Activated naive CD4-positive, alpha-beta T cell treated with anti-CD3 and anti-CD28 coated beads, Interleukin-2, amount 10 ng/mL, durations not matched to agents 7 days and 5 days (primary cell): ENCODE results near the gene QRFP.

Experiments used
- CTCF ChIA-PET: fragments of 350-600 bp; sonication (Branson Sonifier 250); formaldehyde crosslinking; loops from one replicate; lab custom pipeline; 2021; ENCODE audit warnings: antibody characterized with exemption; lab: Charles Lee
- DNase-seq: peaks from one replicate; pipeline ENCODE4 v3.0.0-alpha.2; 2020
- H3K27ac Mint-ChIP-seq: one replicate; pipeline ENCODE4 v1.8.0; 2021; ENCODE audit warnings: mild to moderate bottlenecking, moderate library complexity, mixed read lengths
- H3K27me3 Mint-ChIP-seq: one replicate; pipeline ENCODE4 v1.8.0; 2021; ENCODE audit warnings: mild to moderate bottlenecking, mixed read lengths
- H3K36me3 Mint-ChIP-seq: one replicate; pipeline ENCODE4 v1.8.0; 2021; ENCODE audit warnings: mixed read lengths
- H3K4me1 Mint-ChIP-seq: one replicate; pipeline ENCODE4 v1.8.0; 2021; ENCODE audit warnings: mixed read lengths
- H3K4me3 Mint-ChIP-seq: one replicate; pipeline ENCODE4 v1.8.0; 2021; ENCODE audit warnings: mild to moderate bottlenecking, moderate library complexity, mixed read lengths
- H3K9me3 Mint-ChIP-seq: one replicate; pipeline ENCODE4 v1.8.0; 2021; ENCODE audit warnings: mixed read lengths

The QRFP gene

DNA sequence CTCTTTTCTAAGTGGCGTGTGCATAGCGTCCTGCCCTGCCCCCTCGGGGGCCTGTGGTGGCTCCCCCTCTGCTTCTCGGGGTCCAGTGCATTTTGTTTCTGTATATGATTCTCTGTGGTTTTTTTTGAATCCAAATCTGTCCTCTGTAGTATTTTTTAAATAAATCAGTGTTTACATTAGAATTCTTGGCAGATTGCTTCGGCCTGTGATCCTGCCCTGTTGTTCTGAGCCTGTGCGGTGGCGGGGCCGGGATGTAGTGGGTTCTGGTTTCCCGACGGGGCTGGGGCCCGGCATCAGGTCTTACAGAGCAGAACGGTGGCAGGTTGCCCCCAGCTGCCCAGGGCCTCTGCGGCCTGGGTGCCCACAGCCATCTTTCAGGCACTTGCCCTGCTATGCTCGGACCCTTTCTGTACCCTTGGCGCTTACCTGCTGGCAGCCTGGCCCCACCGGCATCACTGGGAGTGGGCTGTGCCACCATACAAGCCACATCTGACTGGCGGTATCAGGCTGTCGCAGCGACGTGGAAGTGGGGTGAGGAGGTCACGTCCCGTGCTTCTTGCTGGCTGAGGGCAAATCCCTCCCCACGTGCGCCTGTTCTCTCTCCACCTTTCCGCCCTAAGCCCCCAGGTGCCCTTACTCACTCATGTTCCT lies 9.0 kb downstream of the QRFP start:
- CTCF ChIA-PET: no interaction called here
- no peaks in the 10 kb centered on the region for H3K9me3 Mint-ChIP-seq

DNA sequence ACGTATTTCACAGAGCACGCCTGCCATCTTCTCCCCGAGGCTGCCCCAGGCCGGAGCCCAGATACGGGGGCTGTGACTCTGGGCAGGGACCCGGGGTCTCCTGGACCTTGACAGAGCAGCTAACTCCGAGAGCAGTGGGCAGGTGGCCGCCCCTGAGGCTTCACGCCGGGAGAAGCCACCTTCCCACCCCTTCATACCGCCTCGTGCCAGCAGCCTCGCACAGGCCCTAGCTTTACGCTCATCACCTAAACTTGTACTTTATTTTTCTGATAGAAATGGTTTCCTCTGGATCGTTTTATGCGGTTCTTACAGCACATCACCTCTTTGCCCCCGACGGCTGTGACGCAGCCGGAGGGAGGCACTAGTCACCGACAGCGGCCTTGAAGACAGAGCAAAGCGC lies 9.6 kb downstream of the QRFP start:
- H3K27me3 Mint-ChIP-seq: no peaks in the 10 kb centered on the region
- peaks cover 10% of the 10 kb centered on the region for H3K36me3 Mint-ChIP-seq
- CTCF ChIA-PET: no interaction called here
- H3K4me3 Mint-ChIP-seq: no peak overlapping the region
- no peak for DNase-seq
- H3K4me1 Mint-ChIP-seq: no peaks in the 10 kb centered on the region
- no peak overlapping the region for H3K27ac Mint-ChIP-seq
- H3K9me3 Mint-ChIP-seq: no peaks in the 10 kb centered on the region

More for the DNA sequence above, 9.0 kb downstream of the QRFP start:
- DNase-seq: no peak
- H3K4me1 Mint-ChIP-seq: no peaks in the 10 kb centered on the region
- H3K27me3 Mint-ChIP-seq: no peaks in the 10 kb centered on the region
- H3K27ac Mint-ChIP-seq: no peak overlapping the region
- H3K4me3 Mint-ChIP-seq: no peak overlapping the region
- peaks cover 10% of the 10 kb centered on the region for H3K36me3 Mint-ChIP-seq

GRCh38 chr9:130885484-130886375 lies 10.9 kb downstream of the QRFP start:
- no peak overlapping the region for H3K4me3 Mint-ChIP-seq

DNA sequence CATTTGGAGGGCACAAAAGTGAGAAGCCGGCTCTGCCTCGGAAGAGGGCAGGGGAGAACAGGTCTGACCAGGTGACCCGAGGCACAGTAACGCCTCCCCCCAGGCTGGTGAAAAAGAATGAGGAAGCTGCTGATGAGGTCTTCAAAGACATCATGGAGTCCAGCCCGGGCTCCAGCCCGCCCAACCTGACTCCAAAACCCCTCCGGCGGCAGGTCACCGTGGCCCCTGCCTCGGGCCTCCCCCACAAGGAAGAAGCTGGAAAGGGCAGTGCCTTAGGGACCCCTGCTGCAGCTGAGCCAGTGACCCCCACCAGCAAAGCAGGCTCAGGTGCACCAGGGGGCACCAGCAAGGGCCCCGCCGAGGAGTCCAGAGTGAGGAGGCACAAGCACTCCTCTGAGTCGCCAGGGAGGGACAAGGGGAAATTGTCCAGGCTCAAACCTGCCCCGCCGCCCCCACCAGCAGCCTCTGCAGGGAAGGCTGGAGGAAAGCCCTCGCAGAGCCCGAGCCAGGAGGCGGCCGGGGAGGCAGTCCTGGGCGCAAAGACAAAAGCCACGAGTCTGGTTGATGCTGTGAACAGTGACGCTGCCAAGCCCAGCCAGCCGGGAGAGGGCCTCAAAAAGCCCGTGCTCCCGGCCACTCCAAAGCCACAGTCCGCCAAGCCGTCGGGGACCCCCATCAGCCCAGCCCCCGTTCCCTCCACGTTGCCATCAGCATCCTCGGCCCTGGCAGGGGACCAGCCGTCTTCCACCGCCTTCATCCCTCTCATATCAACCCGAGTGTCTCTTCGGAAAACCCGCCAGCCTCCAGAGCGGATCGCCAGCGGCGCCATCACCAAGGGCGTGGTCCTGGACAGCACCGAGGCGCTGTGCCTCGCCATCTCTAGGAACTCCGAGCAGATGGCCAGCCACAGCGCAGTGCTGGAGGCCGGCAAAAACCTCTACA lies 11.8 kb downstream of the QRFP start:
- Mint-ChIP-seq H3K27ac (no peak overlapping the region), H3K4me3 (no peak overlapping the region), H3K36me3 (peaks cover 19% of the 10 kb centered on the region), H3K27me3 (no peaks in the 10 kb centered on the region), H3K9me3 (no peaks in the 10 kb centered on the region), H3K4me1 (no peaks in the 10 kb centered on the region)
- DNase-seq: no peak
- CTCF ChIA-PET: no interaction called here

More at GRCh38 chr9:130885484-130886375, 10.9 kb downstream of the QRFP start:
- Mint-ChIP-seq H3K27ac (no peak overlapping the region), H3K27me3 (no peaks in the 10 kb centered on the region), H3K36me3 (peaks cover 18% of the 10 kb centered on the region), H3K9me3 (no peaks in the 10 kb centered on the region), H3K4me1 (no peaks in the 10 kb centered on the region)
- CTCF ChIA-PET: no interaction called here
- DNase-seq: no peak

- Mint-ChIP-seq H3K4me1 (no peaks in the 10 kb centered on the region), H3K4me3 (no peak overlapping the region), H3K27ac (peak overlapping the region; percentile 17), H3K27me3 (no peaks in the 10 kb centered on the region), H3K9me3 (no peaks in the 10 kb centered on the region), H3K36me3 (peaks cover 21% of the 10 kb centered on the region)
- DNase-seq: no peak
- CTCF ChIA-PET: no interaction called here
Observed at GRCh38 chr9:130884111-130884531, 12.5 kb downstream of the QRFP start.

DNA sequence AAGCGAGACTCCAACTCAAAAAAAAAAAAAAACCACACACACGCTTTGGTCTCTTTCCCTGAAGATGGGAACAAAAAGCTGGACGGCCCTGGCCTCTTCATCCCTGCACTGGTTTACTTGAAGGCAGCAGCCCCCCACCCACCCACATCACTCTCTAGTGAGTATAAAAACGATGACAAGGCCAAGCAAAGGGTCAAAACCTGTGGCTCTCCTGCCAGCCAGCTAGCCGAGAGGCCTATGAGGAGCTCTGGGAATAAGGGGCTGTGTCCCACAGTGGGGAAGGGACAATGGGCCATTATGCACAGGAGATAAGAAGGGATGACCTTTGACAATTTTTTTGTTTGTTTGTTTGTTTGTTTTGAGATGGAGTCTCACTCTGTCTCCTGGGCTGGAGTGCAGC lies 13.1 kb downstream of the QRFP start:
- no peak overlapping the region for H3K27ac Mint-ChIP-seq
- H3K36me3 Mint-ChIP-seq: peaks cover 23% of the 10 kb centered on the region
- H3K27me3 Mint-ChIP-seq: no peaks in the 10 kb centered on the region
- no peak overlapping the region for H3K4me3 Mint-ChIP-seq
- H3K9me3 Mint-ChIP-seq: no peaks in the 10 kb centered on the region
- DNase-seq: no peak
- no peaks in the 10 kb centered on the region for H3K4me1 Mint-ChIP-seq
- CTCF ChIA-PET: interaction anchor here (0.7 kb wide), 1 partner anchor 14 kb away, joined by 3 read pairs; no protein-coding TSS in a partner anchor

DNA sequence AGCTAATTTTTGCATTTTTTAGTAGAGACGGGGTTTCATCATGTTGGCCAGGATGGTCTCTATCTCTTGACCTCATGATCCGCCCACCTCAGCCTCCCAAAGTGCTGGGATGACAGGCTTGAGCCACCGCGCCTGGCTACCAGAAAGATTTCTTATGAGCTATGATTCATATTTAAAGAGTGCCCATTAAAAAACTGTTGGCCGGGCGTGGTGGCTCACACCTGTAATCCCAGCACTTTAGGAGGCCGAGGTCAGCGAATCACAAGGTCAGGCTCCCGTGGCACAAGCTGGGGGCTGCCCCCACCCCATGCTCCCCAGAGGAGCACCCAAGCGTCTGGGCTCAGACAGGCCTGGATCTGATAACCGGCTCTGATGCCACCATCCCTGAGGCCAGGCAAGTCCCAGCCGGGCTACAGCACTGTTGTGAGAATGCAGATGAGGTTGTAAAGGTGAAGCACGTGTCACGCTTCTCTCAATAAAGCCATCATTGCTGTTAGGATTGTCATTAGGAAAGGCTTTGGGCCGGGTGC lies 13.9 kb downstream of the QRFP start:
- no peaks in the 10 kb centered on the region for H3K27me3 Mint-ChIP-seq
- no peak overlapping the region for H3K27ac Mint-ChIP-seq
- CTCF ChIA-PET: interaction anchor here (0.7 kb wide), 1 partner anchor 14 kb away, joined by 3 read pairs; no protein-coding TSS in a partner anchor
- H3K9me3 Mint-ChIP-seq: no peaks in the 10 kb centered on the region
- H3K4me3 Mint-ChIP-seq: no peak overlapping the region
- peaks cover 23% of the 10 kb centered on the region for H3K36me3 Mint-ChIP-seq
- no peak for DNase-seq
- no peaks in the 10 kb centered on the region for H3K4me1 Mint-ChIP-seq

DNA sequence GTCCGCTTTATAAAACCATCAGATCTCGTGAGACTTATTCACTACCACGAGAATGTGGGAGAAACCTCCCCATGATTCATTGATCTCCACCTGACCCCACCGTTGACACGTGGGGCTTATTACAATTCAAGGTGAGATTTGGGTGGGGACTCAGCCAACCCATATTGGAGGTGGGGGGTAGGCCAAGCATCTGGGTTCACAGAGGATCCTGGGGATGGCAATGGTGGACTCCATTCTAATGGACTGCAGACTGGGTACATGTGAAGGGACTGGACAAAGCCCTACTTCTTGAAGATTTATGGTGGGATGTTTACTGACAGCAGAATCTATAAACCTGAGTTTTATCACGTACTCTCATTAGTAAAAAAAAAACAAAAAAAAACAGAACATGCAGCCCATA lies 15.1 kb downstream of the QRFP start:
- Mint-ChIP-seq H3K4me3 (no peak overlapping the region), H3K9me3 (no peaks in the 10 kb centered on the region), H3K4me1 (no peaks in the 10 kb centered on the region), H3K27me3 (no peaks in the 10 kb centered on the region), H3K27ac (no peak overlapping the region), H3K36me3 (peaks cover 21% of the 10 kb centered on the region)
- no peak for DNase-seq
- CTCF ChIA-PET: no interaction called here

- CTCF ChIA-PET: interaction anchor here (0.7 kb wide), 1 partner anchor 10 kb away, joined by 3 read pairs; no protein-coding TSS in a partner anchor
- DNase-seq: no peak
- Mint-ChIP-seq H3K36me3 (peaks cover 19% of the 10 kb centered on the region), H3K4me1 (no peaks in the 10 kb centered on the region), H3K9me3 (no peaks in the 10 kb centered on the region), H3K4me3 (no peak overlapping the region), H3K27ac (no peak overlapping the region), H3K27me3 (no peaks in the 10 kb centered on the region)
Observed at GRCh38 chr9:130880599-130881220, 15.9 kb downstream of the QRFP start.

DNA sequence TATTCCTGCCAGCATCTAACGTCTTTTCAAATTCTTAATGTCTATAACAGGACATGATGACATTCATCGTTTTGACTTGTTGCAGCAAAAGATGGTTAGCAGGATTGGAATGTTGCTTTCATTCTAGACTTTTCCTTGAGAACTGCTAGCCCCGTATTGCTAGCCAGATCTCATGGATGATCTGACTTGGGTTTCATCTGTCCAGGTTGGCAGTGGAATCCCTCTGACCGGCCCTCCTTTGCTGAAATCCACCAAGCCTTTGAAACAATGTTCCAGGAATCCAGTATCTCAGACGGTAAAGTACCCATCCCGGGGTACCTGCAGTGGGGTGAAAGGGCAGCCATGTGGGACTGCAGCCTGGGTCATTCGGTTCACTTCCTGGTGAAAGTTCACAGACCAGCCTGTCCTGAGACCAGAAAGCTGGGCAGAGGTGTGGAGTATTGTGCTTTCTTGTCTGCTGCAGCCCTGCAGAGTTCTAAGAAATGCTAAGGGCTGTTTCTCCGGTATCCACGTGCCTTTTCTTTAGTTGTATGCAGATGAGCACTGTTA lies 16.7 kb downstream of the QRFP start:
- H3K4me3 Mint-ChIP-seq: no peak overlapping the region
- CTCF ChIA-PET: no interaction called here

DNA sequence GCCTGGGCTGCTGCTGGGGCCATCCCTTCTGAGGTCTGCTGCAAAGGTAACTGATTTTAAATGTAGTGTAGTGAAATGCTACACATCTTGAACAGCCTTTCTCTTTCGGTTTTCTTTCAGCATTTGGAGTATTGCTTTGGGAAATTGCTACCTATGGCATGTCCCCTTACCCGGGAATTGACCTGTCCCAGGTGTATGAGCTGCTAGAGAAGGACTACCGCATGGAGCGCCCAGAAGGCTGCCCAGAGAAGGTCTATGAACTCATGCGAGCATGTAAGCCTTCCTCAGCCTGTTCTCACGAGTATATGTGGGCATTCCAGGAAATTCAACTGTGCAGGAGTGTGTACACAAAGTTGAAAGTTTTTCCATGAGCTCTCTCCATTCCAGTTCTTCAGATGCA lies 18.3 kb downstream of the QRFP start:
- no peaks in the 10 kb centered on the region for H3K4me1 Mint-ChIP-seq
- no peak overlapping the region for H3K27ac Mint-ChIP-seq
- DNase-seq: no peak
- CTCF ChIA-PET: no interaction called here
- H3K9me3 Mint-ChIP-seq: no peaks in the 10 kb centered on the region
- H3K27me3 Mint-ChIP-seq: no peaks in the 10 kb centered on the region
- H3K4me3 Mint-ChIP-seq: no peak overlapping the region
- peaks cover 22% of the 10 kb centered on the region for H3K36me3 Mint-ChIP-seq

More for the DNA sequence above, 16.7 kb downstream of the QRFP start:
- no peaks in the 10 kb centered on the region for H3K4me1 Mint-ChIP-seq
- H3K9me3 Mint-ChIP-seq: no peaks in the 10 kb centered on the region
- no peaks in the 10 kb centered on the region for H3K27me3 Mint-ChIP-seq
- no peak for DNase-seq
- H3K27ac Mint-ChIP-seq: no peak overlapping the region
- peaks cover 21% of the 10 kb centered on the region for H3K36me3 Mint-ChIP-seq

- Mint-ChIP-seq H3K4me3 (no peak overlapping the region), H3K36me3 (peaks cover 23% of the 10 kb centered on the region), H3K4me1 (no peaks in the 10 kb centered on the region), H3K9me3 (no peaks in the 10 kb centered on the region), H3K27ac (no peak overlapping the region), H3K27me3 (no peaks in the 10 kb centered on the region)
- no peak for DNase-seq
- CTCF ChIA-PET: no interaction called here
Observed at GRCh38 chr9:130877300-130877699, 19.3 kb downstream of the QRFP start.

- Mint-ChIP-seq H3K27ac (no peak overlapping the region), H3K4me1 (no peaks in the 10 kb centered on the region), H3K36me3 (peaks cover 15% of the 10 kb centered on the region), H3K9me3 (no peaks in the 10 kb centered on the region), H3K27me3 (no peaks in the 10 kb centered on the region), H3K4me3 (no peak overlapping the region)
- DNase-seq: no peak
- CTCF ChIA-PET: no interaction called here
Observed at GRCh38 chr9:130874783-130875182, 21.8 kb downstream of the QRFP start.
